GM12873 (cell line): ENCODE measurements around the gene HELZ2.

Experiments
- TF ChIP-seq, protein P1 (sequence below): IDR thresholded peaks from 2 replicates; pipeline ENCODE4 v1.5.1; 2012; ENCODE audit warnings: low read depth, mild to moderate bottlenecking, moderate library complexity, low read length, control low read depth; ENCODE audit not compliant: insufficient read depth; ENCODE audit errors: missing control alignments

HELZ2 gene

DNA sequence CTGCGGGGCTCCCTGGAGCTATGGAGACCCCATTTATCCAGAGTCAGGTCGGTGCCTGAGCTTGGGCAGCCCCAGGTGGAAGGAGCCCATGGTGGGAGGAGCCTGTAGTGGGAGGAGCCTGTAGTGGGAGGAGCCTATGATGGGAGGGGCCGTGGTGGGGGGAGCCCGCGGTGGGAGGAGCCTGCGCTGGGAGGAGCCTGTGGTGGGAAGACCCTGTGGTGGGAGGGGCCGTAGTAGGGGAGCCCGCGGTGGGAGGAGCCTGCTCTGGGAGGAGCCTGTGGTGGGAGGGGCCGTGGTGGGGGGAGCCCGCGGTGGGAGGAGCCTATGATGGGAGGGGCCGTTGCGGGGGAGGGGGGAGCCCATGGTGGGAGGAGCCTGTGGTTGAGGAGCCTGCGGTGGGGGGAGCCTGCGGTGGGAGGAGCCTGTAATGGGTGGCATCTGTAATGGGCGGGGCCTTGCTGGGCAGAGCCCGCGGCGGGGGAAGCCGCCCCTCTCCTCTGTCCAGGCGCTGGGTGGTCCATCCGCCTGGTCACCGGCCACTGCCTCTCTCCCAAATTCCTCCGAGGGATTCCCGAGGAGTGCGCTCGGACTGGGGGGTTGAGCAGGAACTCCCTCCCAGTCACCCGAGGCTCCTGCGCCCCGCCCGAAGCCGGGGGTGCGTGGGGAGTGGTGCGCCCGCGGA, 20.6 kb downstream of the HELZ2 start:
- TF ChIP-seq, protein P1, sequence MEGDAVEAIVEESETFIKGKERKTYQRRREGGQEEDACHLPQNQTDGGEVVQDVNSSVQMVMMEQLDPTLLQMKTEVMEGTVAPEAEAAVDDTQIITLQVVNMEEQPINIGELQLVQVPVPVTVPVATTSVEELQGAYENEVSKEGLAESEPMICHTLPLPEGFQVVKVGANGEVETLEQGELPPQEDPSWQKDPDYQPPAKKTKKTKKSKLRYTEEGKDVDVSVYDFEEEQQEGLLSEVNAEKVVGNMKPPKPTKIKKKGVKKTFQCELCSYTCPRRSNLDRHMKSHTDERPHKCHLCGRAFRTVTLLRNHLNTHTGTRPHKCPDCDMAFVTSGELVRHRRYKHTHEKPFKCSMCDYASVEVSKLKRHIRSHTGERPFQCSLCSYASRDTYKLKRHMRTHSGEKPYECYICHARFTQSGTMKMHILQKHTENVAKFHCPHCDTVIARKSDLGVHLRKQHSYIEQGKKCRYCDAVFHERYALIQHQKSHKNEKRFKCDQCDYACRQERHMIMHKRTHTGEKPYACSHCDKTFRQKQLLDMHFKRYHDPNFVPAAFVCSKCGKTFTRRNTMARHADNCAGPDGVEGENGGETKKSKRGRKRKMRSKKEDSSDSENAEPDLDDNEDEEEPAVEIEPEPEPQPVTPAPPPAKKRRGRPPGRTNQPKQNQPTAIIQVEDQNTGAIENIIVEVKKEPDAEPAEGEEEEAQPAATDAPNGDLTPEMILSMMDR: no peak

DNA sequence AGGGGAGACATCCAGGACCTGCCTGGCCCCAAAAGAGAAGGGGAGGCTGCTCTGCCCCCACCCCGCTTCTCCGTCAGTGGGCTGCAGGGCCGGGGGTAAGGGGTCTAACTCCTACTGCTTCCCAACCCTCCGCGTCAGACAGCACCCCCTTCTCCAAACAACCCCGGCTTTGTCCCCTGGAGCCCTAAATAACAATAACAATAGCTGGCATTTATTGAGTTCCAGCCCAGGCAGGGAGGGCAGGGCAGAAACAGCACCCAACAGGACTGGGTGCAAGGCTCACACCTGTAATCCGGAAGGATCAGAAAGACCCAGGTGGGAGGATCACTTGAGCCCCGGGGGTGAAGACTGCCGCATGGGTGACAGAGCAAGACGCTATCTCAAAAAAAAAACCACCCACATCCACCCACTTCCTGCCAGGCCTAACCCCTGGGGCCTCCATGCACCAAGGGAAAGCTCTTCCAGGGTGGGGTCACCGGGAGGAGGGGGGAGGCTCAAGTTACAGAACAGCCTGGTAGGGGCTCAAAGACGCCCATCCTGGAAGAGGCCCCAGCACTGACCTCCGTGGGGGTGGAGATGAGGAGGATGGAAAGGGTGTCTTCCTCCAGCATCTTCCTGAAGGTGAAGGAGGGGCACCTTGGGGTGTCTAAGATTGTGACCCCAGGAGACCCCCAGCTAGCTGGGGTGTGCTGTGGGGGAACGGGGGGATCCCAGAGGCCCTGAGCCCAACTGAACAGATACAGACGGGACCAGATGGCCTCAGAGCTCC, 21.4 kb downstream of the HELZ2 start:
- TF ChIP-seq, protein P1: no peak

DNA sequence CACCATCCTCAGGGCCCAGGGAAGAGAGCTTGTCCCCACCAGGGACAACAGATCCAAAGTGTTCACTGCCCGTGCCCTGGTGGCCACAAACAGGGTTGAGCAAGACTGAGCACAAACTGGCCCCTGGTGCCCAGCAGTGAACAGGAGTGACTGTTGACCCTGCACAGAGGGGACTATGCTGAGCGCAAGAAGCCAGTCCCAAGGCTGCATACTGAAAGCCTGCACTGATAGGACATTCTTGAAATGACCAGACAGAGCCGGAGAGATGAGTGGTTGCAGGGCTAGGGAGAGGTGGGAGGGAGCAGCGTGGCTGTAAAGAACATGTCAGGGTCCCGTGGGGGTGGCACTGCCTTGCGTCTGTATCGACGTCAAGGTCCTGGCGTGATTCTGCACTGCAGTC, 23.0 kb downstream of the HELZ2 start:
- TF ChIP-seq, protein P1: no peak

DNA sequence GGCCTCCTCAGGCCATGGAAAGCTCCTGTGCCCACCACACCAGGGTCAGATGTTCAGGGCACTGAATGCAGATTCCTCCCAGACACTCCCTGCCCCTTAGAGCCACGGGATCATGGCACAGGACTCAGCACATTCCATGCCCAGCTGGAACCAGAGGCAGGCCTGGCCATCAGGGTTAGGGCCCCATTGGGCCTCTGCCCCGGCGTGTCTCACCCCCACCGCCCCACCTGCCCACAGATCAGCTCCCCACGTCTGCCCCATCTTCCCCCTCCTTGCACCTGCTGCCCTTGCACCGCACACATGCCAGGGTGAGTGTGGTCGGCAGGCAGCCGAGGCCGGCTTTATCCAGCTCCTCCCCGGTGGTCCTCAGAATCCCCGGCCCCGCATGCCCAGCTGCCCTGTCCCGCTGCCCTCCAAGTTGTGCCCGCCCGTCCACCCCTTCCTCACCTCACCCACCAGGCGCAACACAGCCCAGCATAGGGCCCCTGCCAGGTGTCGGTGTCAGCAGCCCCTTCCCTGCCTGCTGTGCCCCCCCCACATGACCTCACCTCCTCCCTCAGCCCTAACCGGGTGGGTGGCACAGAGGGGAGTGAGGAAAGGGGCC, 24.3 kb downstream of the HELZ2 start:
- TF ChIP-seq, protein P1: no peak

DNA sequence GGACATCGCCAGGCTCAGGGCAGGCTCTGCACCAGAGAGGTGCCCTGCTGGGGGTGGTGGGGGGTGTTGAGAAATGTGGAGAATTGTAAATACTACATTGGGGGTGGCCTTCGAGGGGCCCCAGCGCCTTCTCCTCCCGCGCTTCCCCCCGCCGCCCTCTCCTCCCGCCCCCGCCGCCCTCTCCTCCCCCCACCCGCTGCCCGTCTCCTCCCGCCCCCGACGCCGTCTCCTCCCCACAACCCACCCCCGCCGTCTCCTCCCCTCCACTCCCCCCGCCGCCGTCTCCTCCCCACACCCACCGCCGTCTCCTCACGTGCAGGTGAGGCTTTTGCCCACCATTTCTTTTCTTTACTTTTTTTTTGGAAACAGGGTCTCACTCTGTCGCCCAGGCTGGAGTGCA, 25.0 kb downstream of the HELZ2 start:
- TF ChIP-seq, protein P1: no peak

DNA sequence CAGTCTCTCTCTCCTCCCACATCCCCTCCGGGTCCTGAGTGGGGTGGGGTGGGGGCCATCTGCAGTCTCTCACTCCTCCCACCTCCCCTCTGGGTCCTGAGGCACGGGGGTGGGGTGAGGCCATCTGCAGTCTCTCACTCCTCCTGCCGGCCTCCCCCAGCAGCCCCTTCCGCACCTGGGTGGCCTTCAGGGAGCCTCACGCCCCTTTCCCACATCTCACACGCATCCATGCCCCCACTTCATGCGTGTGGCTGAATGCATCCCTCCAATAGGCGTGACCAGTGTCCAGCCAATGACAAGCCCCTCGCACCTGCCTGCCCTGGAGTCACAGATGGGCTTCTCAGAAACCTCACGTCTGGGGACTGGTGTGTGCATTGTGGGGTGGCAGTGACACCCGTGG, 25.5 kb downstream of the HELZ2 start:
- TF ChIP-seq, protein P1: no peak
